Common myeloid progenitor, CD34-positive (primary cell): ENCODE results near the gene NFKB2.

Source experiments
- CTCF ChIA-PET: fragments of 350-600 bp; sonication (Branson Sonifier 250); formaldehyde crosslinking; loops from one replicate; lab custom pipeline; 2021; ENCODE audit warnings: antibody characterized with exemption; lab: Charles Lee
- POLR2A ChIA-PET: fragments of 350-600 bp; sonication (Branson Sonifier 250); formaldehyde crosslinking; loops from one replicate; lab custom pipeline; 2021; ENCODE audit warnings: antibody characterized with exemption; lab: Charles Lee
- DNase-seq, 3 donors: peaks; one replicate each; pipeline versions ENCODE4 v3.0.0 to v3.0.0-alpha.2; 2013
- H3K27ac ChIP-seq, 2 experiments: 1 replicate in 1 of 2; 2 replicates in 1 of 2; pipeline ENCODE4 v1.7.0; 2013; ENCODE audit warnings: inconsistent platforms in 2 of 2, low read length in 2 of 2, mild to moderate bottlenecking in 2 of 2, low read depth in 1 of 2, moderate library complexity in 1 of 2; ENCODE audit not compliant: severe bottlenecking in 2 of 2, insufficient read depth in 1 of 2, poor library complexity in 1 of 2
- H3K27me3 ChIP-seq, 5 experiments: replicated peaks in 2 of 5; 1 replicate in 3 of 5; 2 replicates in 2 of 5; pipeline versions ENCODE4 v1.6.1 to v1.7.0; 2013; ENCODE audit warnings: low read length in 4 of 5, mild to moderate bottlenecking in 2 of 5, moderate library complexity in 2 of 5, inconsistent platforms in 1 of 5; ENCODE audit not compliant: insufficient read depth in 5 of 5, control insufficient read depth in 4 of 5
- H3K36me3 ChIP-seq, 4 experiments: 1 replicate in 2 of 4; 2 replicates in 2 of 4; pipeline versions ENCODE4 v1.6.1 to v1.7.0; 2013; ENCODE audit warnings: low read length in 3 of 4, control low read depth in 1 of 4, mild to moderate bottlenecking in 1 of 4; ENCODE audit not compliant: control insufficient read depth in 4 of 4, insufficient read depth in 4 of 4
- H3K4me1 ChIP-seq, 4 experiments: 1 replicate in 3 of 4; 2 replicates in 1 of 4; pipeline versions ENCODE4 v1.6.1 to v1.7.1; 2013; ENCODE audit warnings: low read length in 3 of 4, mild to moderate bottlenecking in 3 of 4, control low read depth in 1 of 4, inconsistent platforms in 1 of 4, moderate library complexity in 1 of 4; ENCODE audit not compliant: control insufficient read depth in 4 of 4, insufficient read depth in 4 of 4; ENCODE audit errors: control extremely low read depth in 1 of 4
- H3K4me3 ChIP-seq, 7 experiments: 1 replicate in 4 of 7; 2 replicates in 3 of 7; pipeline versions ENCODE4 v1.5.1 to v1.7.0; 2013; ENCODE audit warnings: mild to moderate bottlenecking in 7 of 7, low read length in 6 of 7, moderate library complexity in 6 of 7, inconsistent platforms in 2 of 7, low read depth in 2 of 7, control low read depth in 1 of 7; ENCODE audit not compliant: insufficient read depth in 4 of 7, control insufficient read depth in 1 of 7; ENCODE audit errors: extremely low read depth in 1 of 7
- H3K9me3 ChIP-seq, 5 experiments: 1 replicate in 4 of 5; 2 replicates in 1 of 5; pipeline versions ENCODE4 v1.6.1 to v1.7.1; 2013; ENCODE audit warnings: low read length in 4 of 5, mild to moderate bottlenecking in 2 of 5, inconsistent platforms in 1 of 5, low read depth in 1 of 5, moderate library complexity in 1 of 5; ENCODE audit not compliant: control insufficient read depth in 4 of 5, insufficient read depth in 2 of 5; ENCODE audit errors: control extremely low read depth in 1 of 5
- WGBS: methylation state at CpG from one replicate; pipeline ENCODE4 v1.1.5; 2013; ENCODE audit not compliant: insufficient coverage; 5-methylcytosine and 5-hydroxymethylcytosine counted together

NFKB2 gene

DNA sequence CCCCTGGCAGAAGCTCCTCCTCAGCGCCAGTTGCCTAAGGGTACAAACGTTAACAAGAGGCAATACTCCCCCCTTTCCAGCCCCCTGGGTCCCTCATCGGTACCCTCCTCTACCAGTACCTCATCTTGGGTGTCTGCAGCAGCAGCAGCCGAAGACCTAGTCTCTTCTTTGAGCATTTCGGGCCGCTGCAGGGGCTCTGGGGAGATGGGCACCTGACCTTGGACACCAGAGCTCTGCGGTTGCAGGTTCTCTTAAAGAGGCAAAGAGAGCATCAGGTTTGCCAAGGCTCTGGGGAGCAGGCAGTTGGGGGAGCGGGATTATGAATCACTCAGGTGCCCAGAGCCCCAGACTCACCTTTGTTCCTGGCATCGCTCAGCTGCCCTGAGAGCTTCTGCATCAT lies 28.6 kb downstream of the NFKB2 start:
- H3K27ac ChIP-seq = no peak overlapping the region
- no peaks in the 10 kb centered on the region for H3K9me3 ChIP-seq
- CTCF ChIA-PET = interaction anchor here (0.5 to 9.1 kb wide), 13 partner anchors 11 to 508 kb away, joined by 3 to 71 read pairs (median 9); partner anchors contain the start of genes C10orf95 and CUEDC2
- peaks cover 0 to 4% (median 2%) of the 10 kb centered on the region in 5 experiments for H3K27me3 ChIP-seq
- WGBS = 100% methylated on average over 9 of the region's 9 CpGs
- no peak for DNase-seq
- peaks cover 4 to 25% (median 18%) of the 10 kb centered on the region in 4 experiments for H3K36me3 ChIP-seq
- peaks cover 3 to 38% (median 35%) of the 10 kb centered on the region in 4 experiments for H3K4me1 ChIP-seq
- no peak overlapping the region for H3K4me3 ChIP-seq
- POLR2A ChIA-PET = interaction anchor here (1.1 kb wide), 1 partner anchor 29 kb away, joined by 3 read pairs; the partner anchor contains the start of gene NFKB2

DNA sequence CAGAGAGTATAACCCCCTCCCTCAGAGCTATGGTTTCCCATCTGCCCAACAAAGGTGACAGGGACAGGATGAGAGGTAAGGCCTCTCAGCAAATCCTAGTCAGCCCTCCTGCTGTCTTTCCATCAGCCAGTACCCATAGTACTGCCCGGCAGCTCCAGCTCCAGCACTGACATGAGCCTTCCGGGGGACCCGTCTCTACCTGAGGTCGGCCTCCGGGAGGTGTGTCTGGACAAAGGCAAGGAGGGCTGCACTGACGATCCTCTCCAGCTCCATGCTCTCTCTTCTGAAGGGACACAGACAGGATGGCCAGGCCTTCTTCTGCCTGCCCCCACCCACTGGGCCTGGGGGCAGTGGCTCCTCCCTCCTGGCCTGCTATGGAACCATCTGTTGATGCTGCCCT lies 29.4 kb downstream of the NFKB2 start:
- ChIA-PET CTCF (interaction anchor here (0.5 to 9.1 kb wide), 10 partner anchors 10 to 508 kb away, joined by 3 to 71 read pairs (median 7); partner anchors contain the start of gene CUEDC2), POLR2A (interaction anchor here (1.1 kb wide), 1 partner anchor 30 kb away, joined by 3 read pairs; the partner anchor contains the start of gene NFKB2)
- WGBS = 85% methylated on average over 6 of the region's 6 CpGs
- Histone ChIP-seq H3K36me3 (peaks cover 4 to 25% (median 18%) of the 10 kb centered on the region in 4 experiments), H3K9me3 (no peaks in the 10 kb centered on the region), H3K27me3 (no peaks in the 10 kb centered on the region), H3K4me1 (peaks cover 3 to 31% (median 28%) of the 10 kb centered on the region in 4 experiments), H3K4me3 (no peak overlapping the region), H3K27ac (no peak overlapping the region)
- DNase-seq = no peak

DNA sequence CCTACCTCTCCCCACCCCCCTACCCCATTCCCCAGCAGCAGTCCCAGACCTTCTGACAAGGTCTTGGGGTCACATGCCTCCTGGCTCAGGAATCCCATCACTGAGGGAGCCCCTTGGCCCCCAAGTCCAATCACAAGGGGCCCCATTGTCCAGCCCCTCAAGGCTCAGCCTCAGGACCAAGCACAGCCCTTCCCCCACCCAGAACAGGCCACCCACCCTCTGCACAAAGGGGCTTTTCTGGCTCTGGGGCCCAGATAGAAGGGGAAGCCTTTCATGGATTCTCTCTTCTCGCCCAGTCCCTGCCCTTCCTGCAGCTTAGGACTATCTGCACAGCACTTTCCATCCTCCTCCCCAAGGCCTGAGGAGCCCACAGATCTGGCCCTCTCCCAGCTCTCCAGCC lies 29.9 kb downstream of the NFKB2 start:
- Histone ChIP-seq H3K27ac (no peak overlapping the region), H3K4me1 (peaks cover 3 to 26% (median 23%) of the 10 kb centered on the region in 4 experiments), H3K36me3 (peaks cover 4 to 25% (median 18%) of the 10 kb centered on the region in 4 experiments), H3K9me3 (no peaks in the 10 kb centered on the region), H3K27me3 (no peaks in the 10 kb centered on the region), H3K4me3 (no peak overlapping the region)
- no peak for DNase-seq
- WGBS = 100% methylated on average over 1 of the region's 1 CpG
- ChIA-PET POLR2A (interaction anchor here (0.6 kb wide), 1 partner anchor 20 kb away, joined by 3 read pairs; no protein-coding TSS in a partner anchor), CTCF (interaction anchor here (0.9 to 9.1 kb wide), 7 partner anchors 10 to 154 kb away, joined by 3 to 71 read pairs (median 7); partner anchors contain the start of gene CUEDC2)

DNA sequence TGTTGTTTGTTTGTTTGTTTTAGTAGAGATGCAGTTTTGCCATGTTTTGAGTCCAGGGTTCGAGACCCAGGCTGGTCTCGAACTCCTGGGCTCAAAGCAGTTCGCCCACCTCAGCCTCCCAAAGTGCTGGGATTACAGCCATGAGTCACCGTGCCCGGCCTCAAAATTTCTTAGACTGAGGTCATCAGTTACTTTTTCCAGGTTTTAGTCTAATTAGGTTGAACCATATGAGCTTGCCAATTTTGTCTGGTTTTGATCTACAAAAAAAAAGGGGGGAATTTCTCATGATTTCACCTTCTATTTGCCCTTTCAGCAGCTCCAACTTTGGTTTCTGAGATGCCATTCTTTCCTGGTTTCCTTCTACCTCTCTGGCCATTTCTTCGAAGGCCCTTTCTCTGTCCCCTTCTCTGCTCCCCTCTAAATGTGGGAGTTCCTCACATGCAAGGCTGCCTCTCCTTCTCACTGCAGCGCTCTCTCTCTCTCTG lies 31.3 kb downstream of the NFKB2 start:
- no peaks in the 10 kb centered on the region for H3K9me3 ChIP-seq
- peaks cover 9 to 25% (median 22%) of the 10 kb centered on the region in 4 experiments for H3K4me1 ChIP-seq
- DNase-seq = no peak
- H3K4me3 ChIP-seq = no peak overlapping the region
- peaks cover 4 to 25% (median 20%) of the 10 kb centered on the region in 4 experiments for H3K36me3 ChIP-seq
- H3K27ac ChIP-seq = no peak overlapping the region
- ChIA-PET POLR2A (no interaction called here), CTCF (interaction anchor here (1.0 to 9.1 kb wide), 3 partner anchors 9 to 52 kb away, joined by 3 to 71 read pairs (median 35); partner anchors contain the start of gene CUEDC2)
- no peaks in the 10 kb centered on the region for H3K27me3 ChIP-seq
- 95% methylated on average over 7 of the region's 7 CpGs for WGBS

DNA sequence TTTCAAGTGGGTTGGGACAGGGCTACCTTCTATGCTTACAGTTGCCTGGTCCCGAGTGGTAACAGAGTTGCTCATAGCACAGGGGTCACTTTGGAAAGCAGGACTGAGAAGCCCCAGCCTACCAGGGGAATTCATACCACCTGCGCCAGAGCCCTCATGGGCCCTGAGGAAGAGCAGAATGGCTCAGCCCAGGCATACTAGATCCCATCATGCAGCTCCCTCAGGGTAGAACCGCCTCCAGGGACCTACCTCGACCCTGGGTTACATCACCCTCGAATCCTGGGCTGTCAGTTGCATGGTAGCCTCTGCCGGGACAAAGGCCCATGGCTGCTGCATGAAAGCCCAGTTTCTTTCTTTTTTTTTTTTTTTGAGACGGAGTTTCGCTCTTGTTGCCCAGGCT lies 34.0 kb downstream of the NFKB2 start:
- Histone ChIP-seq H3K27me3 (no peaks in the 10 kb centered on the region), H3K4me3 (no peak overlapping the region), H3K4me1 (peaks cover 6 to 26% (median 25%) of the 10 kb centered on the region in 4 experiments), H3K36me3 (peaks cover 0 to 10% (median 8%) of the 10 kb centered on the region in 4 experiments), H3K27ac (no peak overlapping the region), H3K9me3 (no peaks in the 10 kb centered on the region)
- DNase-seq = no peak
- CTCF ChIA-PET = no interaction called here
- WGBS = 88% methylated on average over 5 of the region's 8 CpGs
- POLR2A ChIA-PET = interaction anchor here (0.6 kb wide), 1 partner anchor 34 kb away, joined by 3 read pairs; no protein-coding TSS in a partner anchor

DNA sequence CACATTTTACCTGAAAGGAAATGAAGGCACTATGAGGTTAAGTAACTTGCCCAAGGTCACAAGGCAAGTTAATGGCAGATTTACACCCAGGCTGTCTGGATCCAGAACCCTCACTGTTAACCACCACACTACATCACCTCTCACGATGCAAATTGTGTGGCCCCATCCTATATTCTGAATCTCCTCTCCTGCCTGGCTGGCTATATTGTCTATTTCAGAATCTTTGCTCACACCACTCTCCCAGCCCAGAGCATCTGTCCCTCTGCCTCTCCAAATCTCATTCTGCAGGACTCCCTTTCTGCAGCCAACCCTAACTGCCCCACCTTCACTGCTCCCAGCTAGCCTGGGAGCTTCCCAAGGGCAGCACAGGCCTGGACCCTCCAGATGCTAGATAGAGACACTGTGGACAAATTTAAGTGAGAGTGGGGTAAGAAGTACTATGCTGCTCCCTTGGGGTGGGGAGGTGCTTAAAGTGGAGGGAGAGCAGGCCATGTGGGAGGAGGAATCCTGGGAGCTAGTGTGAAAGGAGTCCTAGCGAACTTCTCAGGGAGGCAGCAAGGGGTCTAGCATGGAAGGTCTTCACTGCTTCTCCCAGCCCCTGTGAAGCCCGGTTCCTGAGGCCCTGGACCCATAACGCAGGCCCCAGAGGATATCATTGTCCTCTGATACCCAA lies 36.1 kb downstream of the NFKB2 start:
- Histone ChIP-seq H3K36me3 (peaks cover 0 to 3% (median 2%) of the 10 kb centered on the region in 4 experiments), H3K4me1 (peaks cover 14 to 44% (median 42%) of the 10 kb centered on the region in 4 experiments), H3K9me3 (no peaks in the 10 kb centered on the region), H3K4me3 (peak overlapping the region; percentile 56 to 98 (median 83)), H3K27me3 (no peaks in the 10 kb centered on the region), H3K27ac (peak overlapping the region; percentile 64 to 84)
- no peak for DNase-seq
- ChIA-PET POLR2A (interaction anchor here (0.6 to 1.7 kb wide), 4 partner anchors 9 to 157 kb away, joined by 3 to 9 read pairs (median 4); partner anchors contain the start of genes FBXL15 and NFKB2), CTCF (interaction anchor here (0.7 to 8.3 kb wide), 6 partner anchors 8 to 213 kb away, joined by 3 to 71 read pairs (median 4); partner anchors contain the start of gene FBXL15)
- 30% methylated on average over 3 of the region's 4 CpGs for WGBS
